ENCODE results near the gene IGLL1. TPM values are rescaled to one million over a fixed set of nuclear protein-coding genes. Genes with fewer than 3 reads are reported as not detected.

The IGLL1 gene
- not detected in 2 replicates for total RNA-seq

GRCh38 chr22:23579870-23580575, at the start of gene IGLL1:
Gene IGLL1 (minus strand): TSS chr22:23580290. CDS start chr22:23580190, 100 bp downstream.

Other genes with a start within 250 kb of the IGLL1 start
- 0.09 TPM in 1 of 2 replicates, not detected in the other for gene DRICH1, start 52.0 kb upstream of the IGLL1 start, total RNA-seq
- not detected in 2 replicates for gene RGL4, start 110.7 kb upstream of the IGLL1 start, total RNA-seq
- 3.2 and 3.9 TPM in 2 replicates for gene ZNF70, start 170.8 kb upstream of the IGLL1 start, total RNA-seq
- not detected in 2 replicates for gene VPREB3, start 174.1 kb upstream of the IGLL1 start, total RNA-seq
- gene C22orf15, start 182.7 kb upstream of the IGLL1 start, total RNA-seq: 0.77 and 1.1 TPM in 2 replicates
- 0.85 and 10.6 TPM in 2 replicates for gene CHCHD10, start 187.7 kb upstream of the IGLL1 start, total RNA-seq
- 9.6 and 12.3 TPM in 2 replicates for gene MMP11, start 192.6 kb upstream of the IGLL1 start, total RNA-seq
- 63.8 and 737 TPM in 2 replicates for gene SMARCB1, start 206.7 kb upstream of the IGLL1 start, total RNA-seq